IMR-90 (cell line): ENCODE measurements around the gene GLE1. TPM values are rescaled to one million over a fixed set of nuclear protein-coding genes. Genes with fewer than 3 reads are reported as not detected.
"Not testable (repeated sequence)": the region's sequence is repeated elsewhere in the genome, so short reads cannot be mapped to it uniquely, and the experiment has no call there.

Experiments
- ATAC-seq: fragments of 200-7000 bp; cut with Tn5 transposase; 2 replicates; pipeline ENCODE4 v1.9.1; 2020; ENCODE audit warnings: low read depth, mild to moderate bottlenecking, moderate library complexity
- BruUV-seq: library from RNA; stranded (reverse); fragments of 400-500 nt; replicated peaks from 2 replicates; lab custom pipeline; 2021; lab: Mats Ljungman, UMichigan
- CTCF ChIA-PET: fragments of 300-600 bp; formaldehyde crosslinking; extraction: SDS; loops from one replicate; lab custom pipeline; 2021; ENCODE audit warnings: antibody characterized with exemption; lab: Yijun Ruan, JAX
- POLR2A ChIA-PET: fragments of 300-600 bp; sonication (Branson Sonifier 250); formaldehyde crosslinking; loops from one replicate; lab custom pipeline; 2022; ENCODE audit warnings: antibody characterized with exemption; ENCODE audit not compliant: unreplicated experiment; lab: Charles Lee
- DNase-seq: peaks from one replicate; pipeline ENCODE4 v3.0.0; 2013
- H2AFZ ChIP-seq: replicated peaks from 2 replicates; pipeline ENCODE3; 2013; ENCODE audit warnings: low read length, mild to moderate bottlenecking; ENCODE audit not compliant: poor library complexity
- H2AK5ac ChIP-seq: 2 replicates; pipeline ENCODE4 v1.6.1; 2013; ENCODE audit warnings: low read depth, low read length, inconsistent platforms
- H2AK9ac ChIP-seq: replicated peaks from 2 replicates; pipeline ENCODE3; 2013; ENCODE audit warnings: mild to moderate bottlenecking, low read depth, low read length, moderate library complexity; ENCODE audit not compliant: poor library complexity
- H2BK120ac ChIP-seq: 2 replicates; pipeline ENCODE4 v1.6.1; 2013; ENCODE audit warnings: low read depth, low read length, inconsistent platforms
- H2BK15ac ChIP-seq: 3 replicates; pipeline ENCODE4 v1.6.1; 2013; ENCODE audit warnings: low read depth, low read length, inconsistent platforms
- H2BK20ac ChIP-seq: 2 replicates; pipeline ENCODE4 v1.6.1; 2013; ENCODE audit warnings: low read depth, mild to moderate bottlenecking, inconsistent platforms, low read length, moderate library complexity
- H2BK5ac ChIP-seq: 2 replicates; pipeline ENCODE4 v1.6.1; 2013; ENCODE audit warnings: mild to moderate bottlenecking, low read depth, low read length, inconsistent platforms; ENCODE audit not compliant: poor library complexity, severe bottlenecking
- H3K14ac ChIP-seq: replicated peaks from 2 replicates; pipeline ENCODE4 v1.6.1; 2013; ENCODE audit warnings: low read depth, low read length, inconsistent platforms
- H3K18ac ChIP-seq: 2 replicates; pipeline ENCODE4 v1.6.1; 2013; ENCODE audit warnings: low read depth, low read length, control low read depth
- H3K23ac ChIP-seq: 2 replicates; pipeline ENCODE4 v1.6.1; 2013; ENCODE audit warnings: low read depth, low read length, inconsistent platforms
- H3K27ac ChIP-seq: 2 replicates; pipeline ENCODE4 v1.5.1; 2013; ENCODE audit warnings: mild to moderate bottlenecking, control low read depth, low read length; ENCODE audit not compliant: insufficient read depth
- H3K27me3 ChIP-seq: 2 replicates; pipeline ENCODE4 v1.6.1; 2013; ENCODE audit warnings: low read length; ENCODE audit not compliant: control insufficient read depth, insufficient read depth
- H3K36me3 ChIP-seq: 2 replicates; pipeline ENCODE4 v1.6.1; 2013; ENCODE audit warnings: low read length, mixed read lengths; ENCODE audit not compliant: control insufficient read depth, insufficient read depth
- H3K4ac ChIP-seq: 2 replicates; pipeline ENCODE4 v1.6.1; 2013; ENCODE audit warnings: low read depth, low read length, inconsistent platforms
- H3K4me1 ChIP-seq: 2 replicates; pipeline ENCODE4 v1.6.1; 2013; ENCODE audit warnings: low read length, mixed read lengths; ENCODE audit not compliant: control insufficient read depth, insufficient read depth
- H3K4me2 ChIP-seq: 2 replicates; pipeline ENCODE4 v1.6.1; 2013; ENCODE audit warnings: low read depth, mild to moderate bottlenecking, control low read depth, low read length, moderate library complexity
- H3K4me3 ChIP-seq: 2 replicates; pipeline ENCODE4 v1.5.1; 2013; ENCODE audit warnings: low read depth, mild to moderate bottlenecking, control low read depth, low read length, moderate library complexity; ENCODE audit not compliant: insufficient read depth
- H3K56ac ChIP-seq: 2 replicates; pipeline ENCODE4 v1.6.1; 2013; ENCODE audit warnings: low read length, inconsistent platforms; ENCODE audit not compliant: insufficient read depth; ENCODE audit errors: extremely low read depth
- H3K79me1 ChIP-seq, 2 experiments: 2 replicates each; pipeline ENCODE4 v1.6.1; 2013; ENCODE audit warnings: low read length in 2 of 2, inconsistent platforms in 1 of 2, low read depth in 1 of 2
- H3K9ac ChIP-seq: 2 replicates; pipeline ENCODE4 v1.6.1; 2013; ENCODE audit warnings: low read depth, low read length, control low read depth
- H3K9me1 ChIP-seq: 2 replicates; pipeline ENCODE4 v1.6.1; 2013; ENCODE audit warnings: low read length, inconsistent platforms; ENCODE audit not compliant: insufficient read depth
- H3K9me3 ChIP-seq: 2 replicates; pipeline ENCODE4 v1.6.1; 2013; ENCODE audit warnings: low read length; ENCODE audit not compliant: control insufficient read depth, insufficient read depth
- H4K20me1 ChIP-seq: 2 replicates; pipeline ENCODE4 v1.6.1; 2013; ENCODE audit warnings: low read length, inconsistent platforms; ENCODE audit not compliant: insufficient read depth
- H4K5ac ChIP-seq: 2 replicates; pipeline ENCODE4 v1.6.1; 2013; ENCODE audit warnings: mild to moderate bottlenecking, low read depth, low read length, control low read depth
- H4K8ac ChIP-seq, 2 experiments: 2 replicates each; pipeline ENCODE4 v1.6.1; 2013; ENCODE audit warnings: low read depth in 2 of 2, low read length in 2 of 2, control low read depth in 1 of 2, inconsistent platforms in 1 of 2
- H4K91ac ChIP-seq: 2 replicates; pipeline ENCODE4 v1.6.1; 2013; ENCODE audit warnings: low read depth, low read length, inconsistent platforms; ENCODE audit not compliant: insufficient read depth
- CEBPB ChIP-seq: IDR thresholded peaks from 2 replicates; pipeline ENCODE4 v1.6.1; 2012; ENCODE audit warnings: low read depth, low read length, improper control_type of control experiment
- MAZ ChIP-seq: IDR thresholded peaks from 2 replicates; pipeline ENCODE4 v1.6.1; 2012; ENCODE audit warnings: low read depth, mild to moderate bottlenecking, low read length, improper control_type of control experiment, moderate library complexity, borderline replicate concordance
- MXI1 ChIP-seq: IDR thresholded peaks from 2 replicates; pipeline ENCODE4 v1.6.1; 2012; ENCODE audit warnings: low read depth, mild to moderate bottlenecking, low read length, moderate library complexity, borderline replicate concordance
- WGBS, 2 experiments: methylation state at CpG; one replicate each; pipeline versions ENCODE4 v1.1.5 to v1.1.7; 2013; ENCODE audit warnings: missing lambda C conversion rate in 2 of 2; ENCODE audit not compliant: insufficient read length in 1 of 2; ENCODE audit errors: extremely low coverage in 2 of 2; 5-methylcytosine and 5-hydroxymethylcytosine counted together
- dilution Hi-C: fragments of 300-500 bp; cut with HindIII; formaldehyde crosslinking; loops from one replicate; pipeline ENCODE4 v1.14.3; 2018; ENCODE audit warnings: low sequenced_read_pairs; ENCODE audit not compliant: unreplicated experiment
- in situ Hi-C: fragments of 300-500 bp; cut with MboI; formaldehyde crosslinking; loops from 3 replicates; pipeline ENCODE4 v1.14.3; 2019; ENCODE audit warnings: low sequenced_read_pairs, inconsistent platforms, mixed read lengths
- intact Hi-C: fragments of 100-400 bp; cut with micrococcal nuclease; formaldehyde crosslinking; loops from 2 replicates; pipeline ENCODE4 v1.10.0; 2022
- polyA plus RNA-seq, 3 experiments: library from polyadenylated mRNA; depleted of rRNA; stranded (reverse); fragments of >200 nt; gene quantifications; 2 replicates each; pipeline ENCODE4 v1.2.3, GENCODE V29; 2012; ENCODE audit warnings: low replicate concordance in 1 of 3
- total RNA-seq: library from RNA; depleted of rRNA; stranded (reverse); fragments of >200 nt; gene quantifications from 2 replicates; pipeline ENCODE4 v1.2.3, GENCODE V29; 2012

GLE1 gene
- total and polyA plus RNA-seq, 2 of the 4 experiments (the other 2 are of a cell fraction), result 14.3 to 39.4 TPM

GRCh38 chr9:128580731-128581130 is 76.2 kb downstream of the GLE1 start:
- no peak overlapping the region for H4K91ac ChIP-seq
- H4K8ac ChIP-seq, result no peak overlapping the region
- ChIA-PET CTCF (no interaction called here), POLR2A (no interaction called here)
- no peak overlapping the region for H3K27ac ChIP-seq
- H3K4me1 ChIP-seq, result no peaks in the 10 kb centered on the region
- no TSS peak for BruUV-seq
- no peak overlapping the region for H4K5ac ChIP-seq
- in situ Hi-C loops (no loop called here), intact Hi-C loops (loop anchor here (5.0 kb wide), 1 partner anchor 42 kb away; no protein-coding TSS in a partner anchor), dilution Hi-C loops (no loop called here)
- H4K20me1 ChIP-seq, result no peaks in the 10 kb centered on the region; the same call in 1 of the 2 replicates
- H2BK15ac ChIP-seq, result no peak overlapping the region
- no peak overlapping the region for H3K4me2 ChIP-seq
- peaks cover 17 to 20% of the 10 kb centered on the region in 2 experiments for H3K79me1 ChIP-seq
- H3K9me3 ChIP-seq, result no peaks in the 10 kb centered on the region
- no peak overlapping the region for H3K4ac ChIP-seq
- no peak for TF ChIP-seq MAZ
- no peak for TF ChIP-seq CEBPB
- no peak for TF ChIP-seq MXI1
- no peak overlapping the region for H3K56ac ChIP-seq
- no peak overlapping the region for H3K23ac ChIP-seq
- no peaks in the 10 kb centered on the region for H3K27me3 ChIP-seq
- H3K9me1 ChIP-seq, result 0 out of 2 replicates have a peak, but pooled peaks cover 3% of the 10 kb centered on the region
- H2AK9ac ChIP-seq, result no peak overlapping the region
- ATAC-seq, result no peak
- H2AFZ ChIP-seq, result no peak overlapping the region
- H2BK120ac ChIP-seq, result no peak overlapping the region
- H3K9ac ChIP-seq, result no peak overlapping the region
- DNase-seq, result no peak
- no peak overlapping the region for H3K4me3 ChIP-seq
- H2BK5ac ChIP-seq, result no peak overlapping the region
- no peak overlapping the region for H3K18ac ChIP-seq
- WGBS, 2 experiments, result 100% methylated on average over 1 of the region's 10 CpGs; no CpG with 5 or more reads in 1 of the 2 experiments
- H2AK5ac ChIP-seq, result no peak overlapping the region
- no peak overlapping the region for H2BK20ac ChIP-seq
- H3K14ac ChIP-seq, result no peak overlapping the region
- peaks cover 80% of the 10 kb centered on the region for H3K36me3 ChIP-seq

- H4K5ac ChIP-seq, H3K9ac ChIP-seq, H2BK15ac ChIP-seq, H3K27me3 ChIP-seq, H3K23ac ChIP-seq, H2AFZ ChIP-seq, H3K4me3 ChIP-seq, BruUV-seq, H3K18ac ChIP-seq, H2BK20ac ChIP-seq, H3K56ac ChIP-seq, H4K91ac ChIP-seq, CTCF ChIA-PET, H3K4ac ChIP-seq, dilution Hi-C loops, intact Hi-C loops, H4K8ac ChIP-seq, POLR2A ChIA-PET, H3K4me1 ChIP-seq, in situ Hi-C loops, H2AK5ac ChIP-seq, H2AK9ac ChIP-seq, H4K20me1 ChIP-seq, H2BK5ac ChIP-seq, H3K9me1 ChIP-seq, H3K27ac ChIP-seq, ATAC-seq, DNase-seq, H2BK120ac ChIP-seq, H3K14ac ChIP-seq, H3K4me2 ChIP-seq, H3K9me3 ChIP-seq: not testable (repeated sequence)
- peaks cover 6 to 21% of the 10 kb centered on the region in 2 experiments; a peak in 3 of 4 replicates for H3K79me1 ChIP-seq
- peaks cover 74% of the 10 kb centered on the region for H3K36me3 ChIP-seq
- WGBS, 2 experiments, result no CpG with 5 or more reads among the region's 8 CpGs
Observed at GRCh38 chr9:128585155-128585554, 80.6 kb downstream of the GLE1 start.
